ENCODE data around the gene SIGLEC15. TPM values are rescaled to one million over a fixed set of nuclear protein-coding genes. Genes with fewer than 3 reads are reported as not detected.

The SIGLEC15 gene
- total RNA-seq, 1 donor: 0.43 TPM

DNA sequence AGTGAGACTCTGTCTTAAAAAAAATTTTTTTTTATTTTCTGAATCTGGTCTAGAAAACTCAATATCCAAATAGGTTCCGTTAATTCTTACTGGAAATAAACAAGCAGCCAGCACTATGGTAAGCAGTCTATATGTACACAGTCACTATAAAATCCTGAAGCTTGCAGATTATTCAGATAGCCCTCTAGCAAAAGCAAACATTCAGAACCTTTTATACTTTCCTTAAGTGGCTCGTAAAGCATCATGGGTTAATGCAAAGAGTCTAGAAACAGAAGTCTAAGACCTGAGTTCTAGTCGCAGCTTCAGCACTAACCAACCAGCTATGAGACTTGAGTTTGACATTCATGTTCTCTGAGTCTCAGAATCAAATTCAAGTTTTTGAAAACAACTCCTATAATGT is 51.9 kb downstream of the SIGLEC15 start:
- no peak overlapping the region for H3K4me3 ChIP-seq (ENCODE audit: low read depth, low read length)
- DNase-seq (ENCODE audit: low read depth): no peak
- TF ChIP-seq, protein P1, sequence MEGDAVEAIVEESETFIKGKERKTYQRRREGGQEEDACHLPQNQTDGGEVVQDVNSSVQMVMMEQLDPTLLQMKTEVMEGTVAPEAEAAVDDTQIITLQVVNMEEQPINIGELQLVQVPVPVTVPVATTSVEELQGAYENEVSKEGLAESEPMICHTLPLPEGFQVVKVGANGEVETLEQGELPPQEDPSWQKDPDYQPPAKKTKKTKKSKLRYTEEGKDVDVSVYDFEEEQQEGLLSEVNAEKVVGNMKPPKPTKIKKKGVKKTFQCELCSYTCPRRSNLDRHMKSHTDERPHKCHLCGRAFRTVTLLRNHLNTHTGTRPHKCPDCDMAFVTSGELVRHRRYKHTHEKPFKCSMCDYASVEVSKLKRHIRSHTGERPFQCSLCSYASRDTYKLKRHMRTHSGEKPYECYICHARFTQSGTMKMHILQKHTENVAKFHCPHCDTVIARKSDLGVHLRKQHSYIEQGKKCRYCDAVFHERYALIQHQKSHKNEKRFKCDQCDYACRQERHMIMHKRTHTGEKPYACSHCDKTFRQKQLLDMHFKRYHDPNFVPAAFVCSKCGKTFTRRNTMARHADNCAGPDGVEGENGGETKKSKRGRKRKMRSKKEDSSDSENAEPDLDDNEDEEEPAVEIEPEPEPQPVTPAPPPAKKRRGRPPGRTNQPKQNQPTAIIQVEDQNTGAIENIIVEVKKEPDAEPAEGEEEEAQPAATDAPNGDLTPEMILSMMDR (IDR thresholded peaks at IDR 0.05; ENCODE audit: insufficient read depth, low read depth, low read length): no peak

DNA sequence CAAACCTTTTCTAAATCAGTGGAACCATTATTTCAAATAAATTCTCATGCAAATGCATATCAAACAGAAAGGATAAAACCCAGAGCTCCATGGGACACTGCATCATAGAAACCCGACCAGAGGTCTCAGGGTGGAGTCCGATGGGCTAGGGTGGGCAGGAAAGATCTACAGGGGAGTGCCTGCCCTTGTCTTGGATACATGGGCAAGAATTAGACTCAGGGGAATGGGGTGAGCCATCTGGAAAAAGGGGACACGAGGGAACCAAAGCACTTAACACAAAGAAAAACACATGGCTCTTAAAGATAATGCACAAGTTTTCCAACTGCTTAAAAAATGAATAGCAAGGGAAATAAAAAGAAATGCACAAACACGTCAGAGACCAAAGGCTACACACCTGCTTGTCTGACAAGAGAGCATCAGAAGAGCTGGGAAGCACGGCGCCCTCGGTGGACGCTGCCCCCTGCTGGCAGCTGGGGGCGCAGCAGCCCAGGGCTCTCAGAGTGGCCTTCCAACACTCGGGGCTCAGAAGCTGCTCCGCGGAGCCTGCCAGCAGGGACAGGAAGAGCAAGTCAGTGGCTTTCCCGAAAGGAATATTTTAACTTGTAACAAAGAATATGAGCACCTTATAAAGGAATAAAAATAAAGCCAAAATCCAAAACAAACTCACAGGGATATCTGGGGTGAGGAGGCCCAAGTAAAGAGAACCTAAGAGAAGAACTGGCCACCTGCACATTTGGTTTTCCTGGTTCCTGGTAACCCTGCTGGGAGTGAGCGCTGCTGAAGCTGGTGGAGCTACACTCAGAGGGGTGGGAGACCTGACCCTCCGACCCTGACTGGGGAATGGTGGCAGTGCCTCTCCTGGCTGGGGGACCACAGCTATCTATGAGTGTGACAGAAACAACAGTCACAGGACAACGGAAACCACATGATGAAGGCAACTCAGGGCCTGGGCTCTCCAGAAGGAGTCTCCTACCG is 54.5 kb downstream of the SIGLEC15 start:
- DNase-seq (ENCODE audit: low read depth): peak; percentile 61
- no peak overlapping the region for H3K4me3 ChIP-seq (ENCODE audit: low read depth, low read length)
- TF ChIP-seq, protein P1 (IDR thresholded peaks at IDR 0.05; ENCODE audit: insufficient read depth, low read depth, low read length): peak; percentile 97

- TF ChIP-seq, protein P1 (IDR thresholded peaks at IDR 0.05; ENCODE audit: insufficient read depth, low read depth, low read length): no peak
- no peak overlapping the region for H3K4me3 ChIP-seq (ENCODE audit: low read depth, low read length)
- no peak for DNase-seq (ENCODE audit: low read depth)
Observed at GRCh38 chr18:45880876-45881558, 55.5 kb downstream of the SIGLEC15 start.

GRCh38 chr18:45887585-45887984 is 62.1 kb downstream of the SIGLEC15 start:
- no peak overlapping the region for H3K4me3 ChIP-seq (ENCODE audit: low read depth, low read length)
- no peak for DNase-seq (ENCODE audit: low read depth)
- TF ChIP-seq, protein P1 (IDR thresholded peaks at IDR 0.05; ENCODE audit: insufficient read depth, low read depth, low read length): no peak

GRCh38 chr18:45889419-45890064 is 64.1 kb downstream of the SIGLEC15 start:
- no peak for DNase-seq (ENCODE audit: low read depth)
- no peak overlapping the region for H3K4me3 ChIP-seq (ENCODE audit: low read depth, low read length)
- TF ChIP-seq, protein P1 (IDR thresholded peaks at IDR 0.05; ENCODE audit: insufficient read depth, low read depth, low read length): no peak

DNA sequence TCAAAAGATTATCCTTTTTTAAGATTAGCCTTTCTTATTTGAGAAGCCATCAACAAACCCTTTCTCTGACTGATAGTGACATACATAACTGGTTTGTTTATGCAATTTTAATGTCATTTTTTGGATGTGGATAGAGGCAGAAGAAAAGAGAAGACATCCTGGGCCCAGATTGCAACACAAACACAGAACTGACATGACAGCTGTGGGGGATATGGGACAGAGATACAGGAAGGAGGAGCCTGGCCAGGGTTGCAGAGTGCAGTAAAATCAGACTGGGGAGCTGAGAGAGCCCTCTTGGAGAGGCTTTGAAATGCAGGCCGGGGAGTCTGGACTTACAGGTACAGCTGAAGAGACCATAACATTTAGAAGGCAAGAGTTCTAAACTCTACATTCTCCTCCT is 65.1 kb downstream of the SIGLEC15 start:
- TF ChIP-seq, protein P1 (IDR thresholded peaks at IDR 0.05; ENCODE audit: insufficient read depth, low read depth, low read length): no peak
- peak; percentile 11 for DNase-seq (ENCODE audit: low read depth)
- H3K4me3 ChIP-seq (ENCODE audit: low read depth, low read length): no peak overlapping the region
